HepG2 (cell line): ENCODE measurements around the gene DDX1. TPM values are rescaled to one million over a fixed set of nuclear protein-coding genes. Genes with fewer than 3 reads are reported as not detected.

Experiments used
- BCL6 ChIP-seq: IDR thresholded peaks from 2 replicates; pipeline ENCODE4 v1.6.1; 2016; ENCODE audit warnings: missing genetic modification reagents, missing compliant biosample characterization
- ELF4 ChIP-seq: sonication (generic); formaldehyde crosslinking; IDR thresholded peaks from 2 replicates; pipeline ENCODE4 v1.5.0; 2020; ENCODE audit warnings: missing genetic modification reagents, mild to moderate bottlenecking, moderate library complexity, borderline replicate concordance
- ETV6 ChIP-seq: sonication (generic); formaldehyde crosslinking; conservative IDR thresholded peaks from 2 replicates; pipeline ENCODE4 v1.4.0; 2020; ENCODE audit warnings: missing genetic modification reagents
- FOXK1 ChIP-seq: sonication (generic); formaldehyde crosslinking; IDR thresholded peaks from 2 replicates; pipeline ENCODE4 v1.4.0; 2020; ENCODE audit warnings: low read depth, missing genetic modification reagents, borderline replicate concordance
- IKZF1 ChIP-seq: fragments of 450-650 bp; IDR thresholded peaks from 2 replicates; pipeline ENCODE4 v1.7.1; 2016
- MBNL3 ChIP-seq: fragments of 250-450 bp; sonication (Bioruptor Pico); conservative IDR thresholded peaks from 2 replicates; pipeline ENCODE4 v1.8.0; 2022; ENCODE audit warnings: mild to moderate bottlenecking, inconsistent platforms
- NFKB2 ChIP-seq: sonication (generic); formaldehyde crosslinking; IDR thresholded peaks from 2 replicates; pipeline ENCODE4 v1.4.0; 2020; ENCODE audit warnings: missing genetic modification reagents, borderline replicate concordance
- ZBTB3 ChIP-seq: sonication (generic); formaldehyde crosslinking; IDR thresholded peaks from 2 replicates; pipeline ENCODE4 v1.4.0; 2020; ENCODE audit warnings: low read depth, mild to moderate bottlenecking, moderate library complexity, missing genetic modification reagents, borderline replicate concordance
- ZFAT ChIP-seq: sonication (generic); formaldehyde crosslinking; conservative IDR thresholded peaks from 2 replicates; pipeline ENCODE4 v1.8.1; 2023; ENCODE audit warnings: missing genetic modification reagents, inconsistent platforms
- ZNF180 ChIP-seq: sonication (generic); formaldehyde crosslinking; IDR thresholded peaks from 2 replicates; pipeline ENCODE4 v1.4.0; 2020; ENCODE audit warnings: low read depth, missing genetic modification reagents, borderline replicate concordance
- ZNF207 ChIP-seq: fragments of 450-650 bp; IDR thresholded peaks from 2 replicates; pipeline ENCODE4 v1.6.1; 2016; ENCODE audit warnings: antibody characterized with exemption, borderline replicate concordance
- ZNF253 ChIP-seq: sonication (generic); formaldehyde crosslinking; IDR thresholded peaks from 2 replicates; pipeline ENCODE4 v1.8.0; 2022; ENCODE audit warnings: mild to moderate bottlenecking, missing genetic modification reagents, borderline replicate concordance
- ZNF7 ChIP-seq: IDR thresholded peaks from 2 replicates; pipeline ENCODE4 v1.6.1; 2016; ENCODE audit warnings: missing biosample characterization, missing genetic modification reagents
- ZZZ3 ChIP-seq: sonication (generic); formaldehyde crosslinking; IDR thresholded peaks from 2 replicates; pipeline ENCODE4 v1.4.0; 2020; ENCODE audit warnings: missing genetic modification reagents, mild to moderate bottlenecking, borderline replicate concordance
- polyA plus RNA-seq, 8 experiments: library from polyadenylated mRNA; depleted of rRNA in 3 of 8; stranded (reverse) in 7 of 8; unstranded in 1 of 8; fragments of >200 nt; fragmentation: Illumina TruSeq in 4 of 8; extraction: Trizol in 4 of 8; gene quantifications; 2 replicates each; pipeline versions ENCODE4 v1.2.1 to v1.2.3, GENCODE V29; 2011 to 2016; ENCODE audit warnings: low read depth in 4 of 8, missing spikeins in 1 of 8, mixed read lengths in 1 of 8; ENCODE audit not compliant: insufficient read depth in 1 of 8
- total RNA-seq, 5 experiments: library from RNA; depleted of rRNA; stranded (reverse); fragments of >200 nt; fragmentation: Illumina TruSeq; extraction: Trizol; gene quantifications; 2 replicates each; pipeline ENCODE4 v1.2.3, GENCODE V29; 2016; ENCODE audit warnings: low read depth in 1 of 5
- TF ChIP-seq, protein P1 (sequence below): sonication (generic); formaldehyde crosslinking; IDR thresholded peaks from 2 replicates; pipeline ENCODE4 v1.5.1; 2020; ENCODE audit warnings: mild to moderate bottlenecking, missing genetic modification reagents, borderline replicate concordance
- TF ChIP-seq, protein P2 (sequence below): sonication (generic); formaldehyde crosslinking; IDR thresholded peaks from 2 replicates; pipeline ENCODE4 v1.9.0; 2021; ENCODE audit warnings: missing genetic modification reagents, borderline replicate concordance
- TF ChIP-seq, protein P3 (sequence below), 2 experiments: sonication (generic) in 1 of 2; formaldehyde crosslinking in 1 of 2; IDR thresholded peaks; 2 replicates each; pipeline versions ENCODE4 v1.6.1 to v1.9.0; 2014 to 2022; ENCODE audit warnings: antibody characterized with exemption in 1 of 2, borderline replicate concordance in 1 of 2, inconsistent platforms in 1 of 2, low read depth in 1 of 2, missing genetic modification reagents in 1 of 2
- TF ChIP-seq, protein P4 (sequence below): sonication (generic); formaldehyde crosslinking; conservative IDR thresholded peaks from 2 replicates; pipeline ENCODE4 v1.4.0; 2020; ENCODE audit warnings: missing genetic modification reagents

The DDX1 gene
- total and polyA plus RNA-seq, 2 of the 13 experiments (the other 11 are each of a cell fraction or from before 2014, with no cell fraction given) = 81.6 to 130 TPM

DNA sequence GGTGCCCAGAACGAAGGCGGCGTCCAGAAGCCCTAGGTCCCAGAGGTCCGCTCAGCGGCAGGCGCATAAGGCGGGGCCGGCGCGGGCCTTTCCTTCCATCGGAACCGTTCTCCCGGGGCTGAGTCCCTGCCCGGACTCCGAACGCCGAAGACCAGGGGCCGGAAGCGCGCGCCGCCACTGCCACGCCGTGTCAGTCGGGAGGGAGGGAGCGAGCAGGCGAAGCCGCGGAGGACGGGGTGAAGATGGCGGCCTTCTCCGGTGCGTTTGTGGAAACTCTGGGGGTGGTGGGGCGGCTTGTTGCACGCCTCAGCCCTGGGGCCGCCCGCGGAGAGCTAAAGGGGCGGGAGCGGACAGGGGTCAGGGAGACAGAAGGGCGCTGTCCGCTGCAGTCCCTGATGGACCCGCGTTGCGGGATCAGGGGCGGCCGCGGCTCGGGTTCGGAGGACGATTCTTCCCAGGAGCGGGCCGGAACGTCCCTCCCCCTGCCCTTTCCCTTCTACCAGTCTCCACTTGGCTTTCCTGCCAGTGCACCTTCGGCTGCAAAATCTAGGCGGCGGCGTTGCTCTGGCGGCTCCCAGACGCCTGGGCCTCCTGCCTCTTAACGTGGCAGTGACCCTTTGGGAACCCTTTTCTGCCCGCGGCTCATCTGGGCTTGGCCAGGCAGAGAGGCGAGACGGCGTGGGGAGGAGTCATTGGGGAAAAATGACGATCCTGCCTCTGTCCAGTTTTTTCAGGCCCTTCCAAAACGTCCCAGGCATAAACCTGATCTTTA, at the start of gene DDX1 (continued):
- TF ChIP-seq, protein P1, sequence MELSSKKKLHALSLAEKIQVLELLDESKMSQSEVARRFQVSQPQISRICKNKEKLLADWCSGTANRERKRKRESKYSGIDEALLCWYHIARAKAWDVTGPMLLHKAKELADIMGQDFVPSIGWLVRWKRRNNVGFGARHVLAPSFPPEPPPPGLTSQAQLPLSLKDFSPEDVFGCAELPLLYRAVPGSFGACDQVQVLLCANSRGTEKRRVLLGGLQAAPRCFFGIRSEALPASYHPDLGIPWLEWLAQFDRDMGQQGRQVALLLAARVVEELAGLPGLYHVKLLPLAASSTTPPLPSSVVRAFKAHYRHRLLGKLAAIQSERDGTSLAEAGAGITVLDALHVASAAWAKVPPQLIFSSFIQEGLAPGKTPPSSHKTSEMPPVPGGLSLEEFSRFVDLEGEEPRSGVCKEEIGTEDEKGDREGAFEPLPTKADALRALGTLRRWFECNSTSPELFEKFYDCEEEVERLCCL (CRISPR knock-in tag) = peak; percentile 99
- no peak for TF ChIP-seq MBNL3 (CRISPR knock-in tag)
- TF ChIP-seq, protein P2, sequence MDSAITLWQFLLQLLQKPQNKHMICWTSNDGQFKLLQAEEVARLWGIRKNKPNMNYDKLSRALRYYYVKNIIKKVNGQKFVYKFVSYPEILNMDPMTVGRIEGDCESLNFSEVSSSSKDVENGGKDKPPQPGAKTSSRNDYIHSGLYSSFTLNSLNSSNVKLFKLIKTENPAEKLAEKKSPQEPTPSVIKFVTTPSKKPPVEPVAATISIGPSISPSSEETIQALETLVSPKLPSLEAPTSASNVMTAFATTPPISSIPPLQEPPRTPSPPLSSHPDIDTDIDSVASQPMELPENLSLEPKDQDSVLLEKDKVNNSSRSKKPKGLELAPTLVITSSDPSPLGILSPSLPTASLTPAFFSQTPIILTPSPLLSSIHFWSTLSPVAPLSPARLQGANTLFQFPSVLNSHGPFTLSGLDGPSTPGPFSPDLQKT (CRISPR knock-in tag) = peak; percentile 71; the same call in 1 of the 2 replicates
- TF ChIP-seq ZNF7 (CRISPR knock-in tag) = peak; percentile 4; the same call in 1 of the 2 replicates
- peak; percentile 68; the same call in 1 of the 2 replicates for TF ChIP-seq ZBTB3
- peak; percentile 92; the same call in 1 of the 2 replicates for TF ChIP-seq ZZZ3 (CRISPR knock-in tag)
- TF ChIP-seq, protein P3, sequence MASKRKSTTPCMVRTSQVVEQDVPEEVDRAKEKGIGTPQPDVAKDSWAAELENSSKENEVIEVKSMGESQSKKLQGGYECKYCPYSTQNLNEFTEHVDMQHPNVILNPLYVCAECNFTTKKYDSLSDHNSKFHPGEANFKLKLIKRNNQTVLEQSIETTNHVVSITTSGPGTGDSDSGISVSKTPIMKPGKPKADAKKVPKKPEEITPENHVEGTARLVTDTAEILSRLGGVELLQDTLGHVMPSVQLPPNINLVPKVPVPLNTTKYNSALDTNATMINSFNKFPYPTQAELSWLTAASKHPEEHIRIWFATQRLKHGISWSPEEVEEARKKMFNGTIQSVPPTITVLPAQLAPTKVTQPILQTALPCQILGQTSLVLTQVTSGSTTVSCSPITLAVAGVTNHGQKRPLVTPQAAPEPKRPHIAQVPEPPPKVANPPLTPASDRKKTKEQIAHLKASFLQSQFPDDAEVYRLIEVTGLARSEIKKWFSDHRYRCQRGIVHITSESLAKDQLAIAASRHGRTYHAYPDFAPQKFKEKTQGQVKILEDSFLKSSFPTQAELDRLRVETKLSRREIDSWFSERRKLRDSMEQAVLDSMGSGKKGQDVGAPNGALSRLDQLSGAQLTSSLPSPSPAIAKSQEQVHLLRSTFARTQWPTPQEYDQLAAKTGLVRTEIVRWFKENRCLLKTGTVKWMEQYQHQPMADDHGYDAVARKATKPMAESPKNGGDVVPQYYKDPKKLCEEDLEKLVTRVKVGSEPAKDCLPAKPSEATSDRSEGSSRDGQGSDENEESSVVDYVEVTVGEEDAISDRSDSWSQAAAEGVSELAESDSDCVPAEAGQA (IDR thresholded peaks at IDR 0.05; ENCODE audit: low read depth) = peak; percentile 92
- TF ChIP-seq, protein P3 (CRISPR knock-in tag; IDR thresholded peaks at IDR 0.05; ENCODE audit: borderline replicate concordance) = peak; percentile 91; the same call in 1 of the 2 replicates
- TF ChIP-seq ETV6 (CRISPR knock-in tag) = peak; percentile 99
- TF ChIP-seq NFKB2 = peak; percentile 99
- no peak for TF ChIP-seq IKZF1
- TF ChIP-seq, protein P4, sequence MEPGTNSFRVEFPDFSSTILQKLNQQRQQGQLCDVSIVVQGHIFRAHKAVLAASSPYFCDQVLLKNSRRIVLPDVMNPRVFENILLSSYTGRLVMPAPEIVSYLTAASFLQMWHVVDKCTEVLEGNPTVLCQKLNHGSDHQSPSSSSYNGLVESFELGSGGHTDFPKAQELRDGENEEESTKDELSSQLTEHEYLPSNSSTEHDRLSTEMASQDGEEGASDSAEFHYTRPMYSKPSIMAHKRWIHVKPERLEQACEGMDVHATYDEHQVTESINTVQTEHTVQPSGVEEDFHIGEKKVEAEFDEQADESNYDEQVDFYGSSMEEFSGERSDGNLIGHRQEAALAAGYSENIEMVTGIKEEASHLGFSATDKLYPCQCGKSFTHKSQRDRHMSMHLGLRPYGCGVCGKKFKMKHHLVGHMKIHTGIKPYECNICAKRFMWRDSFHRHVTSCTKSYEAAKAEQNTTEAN (CRISPR knock-in tag) = peak; percentile 91; the same call in 1 of the 2 replicates
- no peak for TF ChIP-seq ZNF207
- peak; percentile 92; the same call in 1 of the 2 replicates for TF ChIP-seq ELF4 (CRISPR knock-in tag)
- peak; percentile 78; the same call in 1 of the 2 replicates for TF ChIP-seq ZFAT (CRISPR knock-in tag)
- peak; percentile 96 for TF ChIP-seq ZNF253 (CRISPR knock-in tag)
- TF ChIP-seq BCL6 (CRISPR knock-in tag) = peak; percentile 88
- TF ChIP-seq FOXK1 = peak; percentile 95
- no peak for TF ChIP-seq ZNF180 (CRISPR knock-in tag)
